GM19035 (cell line): ENCODE results near the gene NECTIN1.
"Not testable (repeated sequence)": the region's sequence is repeated elsewhere in the genome, so short reads cannot be mapped to it uniquely, and the experiment has no call there.

ENCODE experiments used
- ATAC-seq: cut with Tn5 transposase; IDR thresholded peaks from one replicate; pipeline ENCODE4 v1.9.1; 2021; ENCODE audit not compliant: unreplicated experiment

Gene NECTIN1

DNA sequence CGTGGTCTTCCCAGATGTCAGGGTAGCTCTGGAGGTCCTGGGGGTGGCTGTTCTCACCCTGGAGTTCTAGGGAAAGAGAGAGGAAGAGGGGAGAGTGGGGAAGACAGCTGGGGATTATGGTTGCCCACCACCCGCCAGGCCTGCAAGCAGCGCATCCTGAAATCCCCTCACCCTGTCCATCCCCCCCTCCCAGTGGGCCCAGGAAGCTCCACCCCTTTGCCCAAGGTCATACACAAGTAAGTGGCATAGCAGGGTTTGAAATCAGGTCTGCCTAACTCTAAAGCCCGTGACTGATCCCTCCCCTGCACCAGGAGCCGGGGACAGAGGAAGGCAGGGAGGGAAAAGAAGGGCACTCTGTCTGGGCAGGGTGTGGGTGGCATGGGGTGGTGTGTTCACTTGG lies 105.3 kb downstream of the NECTIN1 start:
- no peak for ATAC-seq

DNA sequence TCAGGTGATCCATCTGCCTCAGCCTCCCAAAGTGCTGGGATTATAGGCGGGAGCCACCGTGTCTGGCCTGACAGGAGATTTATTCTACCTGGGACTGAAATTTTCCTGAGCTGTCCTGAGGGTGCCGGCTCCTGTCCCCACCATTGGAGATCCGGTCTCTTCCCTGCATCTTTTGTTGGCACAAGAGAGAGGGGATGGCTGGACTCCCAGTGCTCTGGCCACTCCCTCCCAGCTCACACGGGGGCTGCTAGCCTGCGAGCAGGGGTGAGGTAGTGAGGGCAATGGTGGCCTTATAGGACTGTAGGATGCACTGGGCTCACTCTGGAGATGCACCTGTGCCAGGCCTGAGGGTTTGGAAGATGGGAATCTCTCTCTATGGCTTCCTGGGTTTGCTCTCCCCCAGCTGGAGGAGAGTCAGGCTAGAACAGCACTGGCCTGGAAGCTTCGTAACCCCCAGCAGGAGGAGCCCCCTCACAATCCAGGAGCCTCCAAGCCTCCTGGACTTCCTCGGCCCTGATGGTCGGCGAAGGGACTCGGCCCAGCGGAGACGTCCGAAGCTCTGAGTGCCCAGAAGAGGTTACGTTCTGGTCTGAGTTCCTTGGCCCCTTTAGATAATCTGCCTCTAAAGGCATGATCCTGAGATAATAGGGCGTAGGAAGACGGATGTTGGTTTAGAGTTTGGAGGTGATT lies 106.4 kb downstream of the NECTIN1 start:
- ATAC-seq: no peak

DNA sequence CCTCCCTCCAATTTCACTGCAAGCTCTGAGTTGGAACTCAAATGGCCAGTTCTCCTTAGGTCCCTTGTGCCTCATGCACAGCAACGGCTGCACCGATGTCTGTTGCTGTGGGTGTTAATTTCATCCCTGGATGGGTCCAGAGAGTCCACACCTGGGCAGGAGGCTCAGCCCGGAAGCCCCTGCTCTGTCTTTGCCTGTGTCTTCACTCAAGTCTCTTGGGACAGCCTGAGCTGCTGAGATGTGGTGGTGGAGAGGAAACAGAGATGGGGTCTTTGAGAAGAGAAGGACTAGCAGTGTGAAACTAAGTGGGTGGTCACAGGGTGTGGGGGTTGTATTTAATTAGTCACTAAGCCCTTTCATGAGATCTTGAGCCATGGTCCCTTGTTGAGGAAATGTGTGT lies 109.3 kb downstream of the NECTIN1 start:
- no peak for ATAC-seq

DNA sequence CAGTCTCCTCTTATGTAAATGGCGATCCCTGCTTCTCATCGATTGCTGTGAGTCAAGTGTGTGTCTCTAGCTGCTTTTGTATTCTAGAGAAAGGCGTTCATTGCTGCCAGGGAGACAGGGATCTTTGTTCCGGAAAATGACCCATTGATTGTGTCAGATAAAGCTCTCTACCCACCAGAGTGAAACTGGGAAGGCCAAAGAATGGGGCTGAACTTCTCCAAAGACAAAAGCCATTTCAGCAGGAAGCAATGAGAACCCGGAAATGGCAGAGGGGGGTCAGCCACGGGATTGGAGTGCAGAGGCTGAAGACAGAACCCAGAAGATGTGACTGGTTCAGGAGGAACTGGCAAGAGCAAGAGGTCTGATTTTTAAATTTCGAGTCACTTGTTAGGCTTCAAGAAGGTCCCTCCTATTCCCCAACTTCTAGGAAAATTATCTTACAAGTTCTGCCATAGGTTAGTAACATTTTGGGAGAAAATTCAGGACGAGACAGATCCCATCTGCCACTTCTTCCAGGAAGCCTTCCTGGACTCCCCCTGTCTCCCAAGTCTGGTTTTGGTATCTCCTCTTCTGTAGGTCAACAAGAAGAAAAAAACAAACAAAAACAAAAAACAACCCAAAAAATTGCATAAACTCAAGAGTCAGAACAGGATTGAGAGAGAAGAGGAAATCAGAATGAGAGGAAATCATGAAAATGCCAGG lies 110.6 kb downstream of the NECTIN1 start:
- ATAC-seq: no peak

DNA sequence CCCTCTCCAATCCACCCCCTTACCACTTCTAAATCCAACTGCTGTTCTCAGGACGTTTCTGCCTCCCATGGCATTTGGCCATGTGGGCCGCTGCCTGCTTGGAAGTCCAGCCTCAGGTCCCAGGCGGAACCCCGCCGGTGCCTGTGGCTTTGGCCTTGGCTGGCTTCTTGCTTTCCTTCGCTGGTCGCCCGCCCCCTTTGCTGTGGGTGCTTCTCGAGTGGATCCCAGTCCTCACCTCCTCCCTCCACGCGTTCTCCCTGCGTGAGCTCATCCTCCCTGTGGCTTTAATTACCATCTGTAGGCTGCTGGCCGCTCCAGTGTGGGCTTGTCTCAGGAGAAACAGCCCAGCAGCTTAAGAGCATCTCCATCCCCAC lies 111.7 kb downstream of the NECTIN1 start:
- no peak for ATAC-seq

DNA sequence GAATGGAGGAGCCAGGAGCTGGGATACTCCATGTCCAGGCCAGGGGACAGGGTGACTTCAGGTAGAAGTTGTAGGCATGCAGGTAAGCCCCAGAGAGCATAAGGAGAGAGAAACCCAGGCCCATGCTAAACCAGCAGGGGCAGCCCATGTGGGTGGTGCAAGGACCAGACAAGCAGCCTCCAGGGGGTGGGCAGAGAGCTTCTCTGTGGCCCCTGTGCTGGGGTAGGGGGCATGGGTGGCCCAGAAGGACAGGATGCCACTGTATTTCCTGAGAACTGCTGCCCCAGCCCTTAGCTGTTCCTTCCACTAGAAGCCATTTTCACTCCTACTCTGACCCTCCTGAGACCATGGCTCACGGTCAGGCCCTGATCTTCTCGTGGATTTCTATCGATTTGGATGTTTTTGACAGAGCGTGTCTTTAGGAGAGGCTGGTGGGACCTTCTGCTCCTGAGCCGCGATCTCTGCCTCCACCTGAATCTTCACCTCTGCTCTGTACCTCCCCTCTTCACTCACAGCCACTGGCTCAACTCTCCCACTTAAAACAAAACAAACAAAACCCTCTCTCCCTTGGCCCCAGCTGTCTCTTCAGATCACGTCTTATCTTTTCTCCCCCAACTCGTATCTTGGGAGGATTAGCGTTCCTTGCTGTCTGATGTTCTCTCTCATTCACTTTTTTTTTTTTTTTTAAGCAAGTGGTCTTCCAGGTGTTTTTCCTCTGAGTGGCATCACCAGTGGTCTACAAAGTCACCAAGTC lies 112.2 kb downstream of the NECTIN1 start:
- ATAC-seq: no peak

DNA sequence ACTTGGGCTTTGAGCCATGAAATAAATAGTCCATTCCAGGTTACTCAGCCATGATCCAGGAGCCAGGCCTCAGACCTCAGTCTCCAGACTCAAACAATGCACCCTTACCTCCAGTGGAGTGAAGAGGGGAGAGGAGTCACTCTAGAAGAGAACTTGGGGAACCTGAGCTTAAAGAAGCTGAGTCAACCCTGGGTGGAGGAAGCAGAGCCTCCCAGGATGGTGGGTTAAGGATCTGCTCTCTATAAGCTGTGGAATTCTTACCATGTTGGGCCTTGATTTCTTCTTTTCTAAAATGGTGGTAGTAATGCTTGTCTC lies 113.2 kb downstream of the NECTIN1 start:
- no peak for ATAC-seq

DNA sequence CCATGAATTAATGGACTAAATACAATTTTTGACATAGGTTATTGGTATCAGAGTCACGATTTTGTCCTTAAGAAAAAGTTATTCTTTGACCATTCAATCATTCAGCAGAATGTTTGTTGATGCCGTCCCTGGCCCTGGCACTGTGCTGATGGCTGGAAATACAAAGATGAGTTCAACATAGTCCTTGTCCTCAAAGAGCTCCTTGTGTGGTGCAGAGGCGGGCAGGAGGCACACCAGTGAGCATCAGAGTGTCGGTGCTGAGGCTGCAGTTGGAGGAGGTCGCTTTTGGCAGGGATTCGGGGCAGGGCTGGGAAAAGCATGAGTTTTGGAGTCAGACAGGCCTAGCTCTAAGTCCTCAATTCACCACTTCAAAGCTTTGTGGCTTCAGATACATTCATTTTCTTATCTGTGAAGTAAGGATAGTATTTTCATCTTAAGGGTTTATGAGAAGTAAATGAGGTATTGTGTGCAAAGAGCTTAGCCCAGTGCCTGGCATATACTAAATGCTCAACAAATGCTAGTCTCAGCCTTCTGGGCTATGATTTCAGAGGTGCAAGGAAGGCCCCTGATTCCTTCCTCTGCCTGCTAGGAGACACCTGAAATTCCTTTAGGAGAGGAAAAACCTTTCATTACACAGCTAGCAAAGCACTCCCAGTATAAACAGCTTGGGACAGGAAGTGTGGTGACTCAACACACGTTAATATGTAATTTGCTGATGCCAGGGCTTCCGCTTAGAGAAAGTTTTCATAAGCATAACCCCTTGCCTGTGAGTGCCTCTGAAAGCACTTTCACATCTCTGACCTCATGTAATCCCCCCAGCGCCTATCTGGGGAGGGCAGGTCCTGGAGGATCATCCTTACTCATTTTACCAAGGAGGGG lies 113.8 kb downstream of the NECTIN1 start:
- ATAC-seq: no peak

DNA sequence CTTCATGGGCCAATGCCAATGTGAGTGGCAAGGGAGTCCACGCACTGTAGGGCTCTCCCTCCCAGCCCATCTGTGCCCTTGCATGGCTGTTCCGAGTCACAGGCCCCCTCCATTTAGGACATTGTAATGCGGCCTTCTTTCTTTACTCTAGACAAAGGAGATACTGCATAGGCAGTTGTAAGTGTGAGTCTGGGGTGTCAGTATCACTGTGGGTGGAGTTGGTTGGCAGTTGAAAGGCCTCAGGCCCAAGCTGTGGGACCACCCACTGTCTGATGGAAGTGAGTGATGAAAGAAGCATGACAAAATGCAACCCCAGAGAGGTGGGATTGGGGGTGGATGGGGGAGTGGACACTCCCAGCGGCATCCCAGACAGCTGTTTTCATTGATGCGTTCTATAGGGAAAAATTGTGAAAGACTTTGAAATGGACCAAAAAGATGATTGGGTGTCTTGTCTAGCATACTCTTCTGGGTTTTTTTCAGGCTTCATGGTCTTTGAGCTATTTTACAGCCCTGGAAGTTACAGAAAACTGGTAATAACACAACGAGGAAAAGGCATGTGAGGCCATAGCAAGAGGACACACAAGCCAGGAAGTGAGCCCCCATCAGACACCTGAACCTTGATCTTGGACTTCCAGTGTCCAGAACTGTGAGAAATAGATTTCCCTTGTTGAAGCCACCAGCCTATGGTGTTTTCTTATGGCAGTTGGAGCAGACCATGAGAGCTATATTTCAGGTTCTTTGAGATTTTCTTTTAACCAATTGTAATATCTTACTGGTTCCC lies 114.6 kb downstream of the NECTIN1 start:
- no peak for ATAC-seq

DNA sequence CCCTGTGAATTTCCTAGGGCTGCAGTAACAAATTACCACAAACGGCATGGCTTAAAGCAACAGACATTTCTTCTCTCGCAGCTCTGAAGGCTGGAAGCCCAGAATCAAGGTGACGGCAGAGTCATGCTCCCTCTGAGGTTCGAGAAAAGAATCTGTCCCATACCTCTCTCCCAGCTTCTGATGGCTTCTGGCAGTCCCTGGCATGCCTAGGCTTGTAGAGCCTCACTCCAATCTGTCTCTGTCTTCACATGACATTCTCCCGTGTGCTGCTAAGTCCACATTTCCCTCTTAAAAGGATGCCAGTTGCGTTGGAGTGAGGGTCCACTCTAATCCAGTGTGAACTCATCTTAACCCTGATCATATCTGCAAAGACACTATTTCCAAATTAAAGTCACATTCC lies 116.2 kb downstream of the NECTIN1 start:
- ATAC-seq: no peak

DNA sequence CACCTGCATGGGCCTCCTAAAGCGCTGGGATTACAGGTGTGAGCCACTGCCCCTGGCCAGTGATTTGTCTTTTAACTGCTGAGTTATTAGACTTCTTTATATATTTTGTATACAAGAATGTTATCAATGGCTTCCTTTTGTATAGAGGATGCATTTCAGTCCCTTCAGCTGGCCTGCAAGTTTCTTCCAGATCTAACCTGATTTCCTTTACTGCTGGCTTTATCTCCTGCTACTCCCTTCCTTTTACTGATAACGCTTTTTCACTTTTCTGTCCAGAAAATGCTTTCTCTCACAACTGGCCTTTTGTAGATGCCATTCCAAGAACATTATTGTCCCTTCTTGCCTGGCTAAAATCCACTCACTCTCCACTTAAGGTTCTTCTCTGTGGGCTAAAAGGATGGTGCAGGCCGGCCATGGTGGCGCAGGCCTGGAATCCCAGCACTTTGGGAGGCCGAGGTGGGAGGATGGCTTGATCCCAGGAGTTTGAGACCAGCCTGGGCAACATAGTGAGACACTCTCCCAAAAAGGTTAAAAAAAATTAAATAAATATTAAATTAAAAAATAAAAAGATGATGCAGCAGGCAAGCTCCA lies 118.1 kb downstream of the NECTIN1 start:
- ATAC-seq: no peak

DNA sequence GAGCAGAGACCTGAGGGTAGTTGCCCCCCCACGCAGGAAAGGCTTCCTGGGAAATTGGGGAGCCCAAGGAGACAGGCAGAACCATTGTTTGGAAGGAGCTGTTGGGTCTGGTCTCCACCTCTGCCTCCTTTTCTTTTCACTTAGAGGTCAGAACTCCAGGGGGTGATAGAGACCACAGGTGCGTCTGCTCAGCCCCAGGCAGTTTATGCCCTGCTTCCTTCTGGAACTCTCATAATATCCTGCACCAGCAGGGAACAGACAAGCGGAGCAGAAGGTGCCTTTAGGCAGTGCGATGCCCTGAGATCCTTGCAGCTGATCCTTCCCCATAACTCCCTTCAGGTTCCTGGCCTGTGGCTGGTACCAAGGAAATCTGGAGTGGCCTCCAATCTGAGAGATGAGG lies 120.2 kb downstream of the NECTIN1 start:
- no peak for ATAC-seq

DNA sequence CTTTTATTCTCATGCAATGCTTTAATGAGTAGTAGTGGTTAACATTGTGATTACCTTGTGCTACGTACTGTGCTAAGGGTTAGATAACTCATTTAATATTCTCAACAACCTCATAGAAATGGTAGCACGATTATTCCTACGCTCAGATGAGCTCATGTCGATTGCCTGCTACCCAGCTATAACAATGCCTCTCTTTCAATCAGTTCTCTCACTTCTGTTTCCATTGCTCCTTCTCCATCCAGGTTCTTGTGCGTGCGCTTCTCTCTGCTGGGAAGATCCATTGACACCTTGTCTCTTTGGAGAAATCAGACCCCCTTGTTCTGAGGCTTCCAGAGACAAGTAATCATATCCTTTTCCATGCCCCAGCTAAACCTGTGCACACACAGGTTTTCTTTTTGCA lies 120.8 kb downstream of the NECTIN1 start:
- no peak for ATAC-seq

DNA sequence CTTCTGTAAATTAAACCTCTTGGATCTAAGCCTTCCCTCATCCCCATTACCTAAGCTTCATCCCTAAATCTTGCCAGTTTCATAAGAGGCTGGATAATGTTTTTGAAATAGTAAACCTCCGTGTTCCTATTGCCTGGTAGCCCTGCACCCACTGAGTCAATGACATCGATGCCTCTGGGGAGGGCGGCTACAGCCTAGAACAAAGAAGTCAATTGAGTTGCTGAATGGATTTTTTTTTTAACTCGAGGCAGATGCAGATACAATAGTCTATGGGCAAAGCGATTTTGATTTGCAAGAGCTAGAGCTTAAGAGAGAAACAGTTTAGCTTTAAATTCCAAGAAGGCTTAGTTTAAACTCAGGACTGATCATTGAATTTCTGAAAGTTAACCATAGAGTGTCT lies 121.3 kb downstream of the NECTIN1 start:
- no peak for ATAC-seq

DNA sequence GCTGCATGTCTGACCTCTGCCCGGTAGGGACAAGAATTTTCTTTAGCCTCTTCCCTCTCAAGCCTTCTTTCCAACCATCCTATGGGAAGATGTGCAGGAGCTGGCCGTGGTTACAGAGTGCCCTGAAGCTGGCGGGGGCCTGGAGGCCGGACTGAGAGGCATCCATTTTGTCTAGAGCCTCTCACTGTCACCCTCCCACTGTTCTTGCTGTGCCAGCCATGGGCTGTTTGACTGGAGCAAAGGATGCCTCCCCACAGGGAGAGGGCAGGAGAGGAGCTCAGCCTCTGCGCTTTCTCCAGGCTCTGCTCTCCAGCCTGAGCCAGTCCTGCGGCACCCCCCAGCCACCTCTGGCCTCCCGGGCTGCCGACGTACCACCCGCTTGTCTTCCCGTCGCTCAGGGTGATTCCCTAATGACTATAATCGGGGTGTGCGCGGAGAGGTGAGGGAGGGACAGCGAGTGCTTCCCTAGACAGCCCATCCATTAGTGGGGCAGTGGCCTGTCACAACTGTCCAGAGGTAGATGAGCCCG lies 123.8 kb downstream of the NECTIN1 start:
- no peak for ATAC-seq

DNA sequence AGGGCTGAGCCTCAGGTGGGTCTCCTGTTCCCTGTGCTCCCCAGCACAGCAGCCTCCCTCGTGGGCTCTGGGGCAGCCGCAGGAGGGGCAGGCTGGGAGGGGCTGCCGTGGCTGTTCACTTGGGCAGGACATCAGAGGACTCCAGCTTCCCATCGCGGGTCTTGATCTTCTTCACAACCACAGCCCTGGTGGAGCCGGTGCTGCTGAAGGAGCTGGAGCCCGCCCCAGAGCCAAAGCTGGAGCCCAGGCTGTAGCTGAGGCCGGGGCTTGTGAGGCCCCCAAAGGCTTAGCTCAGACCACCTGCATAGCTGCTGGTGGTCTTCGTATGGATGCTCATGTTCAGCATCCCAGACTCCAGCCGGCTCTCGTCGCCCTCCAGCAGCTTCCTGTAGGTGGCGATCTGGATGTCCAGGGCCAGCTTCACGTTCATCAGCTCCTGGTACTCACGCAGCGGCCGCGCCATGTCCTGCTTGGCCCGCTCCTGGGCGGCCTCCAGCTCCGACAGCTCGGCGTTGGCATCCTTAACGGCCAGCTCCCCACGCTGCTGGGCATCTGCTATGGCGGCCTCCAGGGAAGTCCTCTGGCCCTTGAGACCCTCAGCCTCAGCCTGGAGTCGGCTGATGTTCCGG lies 126.1 kb downstream of the NECTIN1 start:
- ATAC-seq: no peak

DNA sequence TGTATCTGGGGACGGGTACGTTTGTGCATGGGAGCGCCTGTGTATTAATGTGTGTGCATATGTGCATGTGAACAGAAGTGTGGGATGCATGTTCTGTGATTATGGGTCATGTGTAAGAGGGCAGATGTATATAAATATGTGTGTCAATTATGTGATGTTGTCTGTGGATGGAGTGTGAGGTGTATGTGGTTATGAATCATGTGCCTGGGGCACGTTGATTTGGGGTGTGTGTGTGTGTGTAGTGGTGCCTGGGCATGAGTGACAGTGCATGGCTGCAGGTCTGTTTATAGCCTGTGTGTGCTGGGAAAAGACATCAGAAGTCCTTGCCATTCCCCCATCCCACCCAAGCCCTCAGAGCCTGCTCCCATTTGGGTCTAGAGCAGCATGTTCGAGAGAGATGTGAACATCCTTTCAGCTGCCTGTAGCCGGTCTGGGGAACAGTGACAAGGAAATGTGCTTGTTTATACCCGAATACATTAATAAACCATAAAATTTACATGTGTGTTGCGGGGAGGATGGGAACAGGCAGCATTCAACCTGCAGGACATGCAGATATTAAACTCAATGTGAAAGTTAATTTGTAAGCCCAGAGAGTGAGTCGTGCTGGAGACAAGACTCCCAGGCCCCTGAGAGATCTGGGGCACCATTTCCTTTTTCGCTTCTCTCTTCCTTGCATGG lies 129.0 kb downstream of the NECTIN1 start:
- no peak for ATAC-seq

DNA sequence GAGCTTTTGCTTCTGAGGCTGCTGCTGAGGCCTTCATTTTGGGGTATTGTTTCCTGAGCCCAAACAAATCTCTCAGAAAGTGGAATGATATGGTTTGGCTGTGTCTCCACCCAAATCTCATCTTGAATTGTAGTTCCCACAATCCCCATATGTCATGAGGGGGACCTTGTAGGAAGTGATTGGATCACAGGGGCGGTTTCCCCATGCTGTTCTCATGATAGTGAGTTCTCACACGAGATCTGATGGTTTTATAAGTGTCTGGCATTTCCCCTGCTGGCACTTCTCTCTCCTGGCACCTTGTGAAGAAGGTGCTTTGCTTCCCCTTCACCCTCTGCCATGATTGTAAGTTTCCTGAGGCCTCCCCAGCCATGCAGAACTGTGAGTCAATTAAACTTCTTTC lies 133.1 kb downstream of the NECTIN1 start:
- not testable (repeated sequence) for ATAC-seq

DNA sequence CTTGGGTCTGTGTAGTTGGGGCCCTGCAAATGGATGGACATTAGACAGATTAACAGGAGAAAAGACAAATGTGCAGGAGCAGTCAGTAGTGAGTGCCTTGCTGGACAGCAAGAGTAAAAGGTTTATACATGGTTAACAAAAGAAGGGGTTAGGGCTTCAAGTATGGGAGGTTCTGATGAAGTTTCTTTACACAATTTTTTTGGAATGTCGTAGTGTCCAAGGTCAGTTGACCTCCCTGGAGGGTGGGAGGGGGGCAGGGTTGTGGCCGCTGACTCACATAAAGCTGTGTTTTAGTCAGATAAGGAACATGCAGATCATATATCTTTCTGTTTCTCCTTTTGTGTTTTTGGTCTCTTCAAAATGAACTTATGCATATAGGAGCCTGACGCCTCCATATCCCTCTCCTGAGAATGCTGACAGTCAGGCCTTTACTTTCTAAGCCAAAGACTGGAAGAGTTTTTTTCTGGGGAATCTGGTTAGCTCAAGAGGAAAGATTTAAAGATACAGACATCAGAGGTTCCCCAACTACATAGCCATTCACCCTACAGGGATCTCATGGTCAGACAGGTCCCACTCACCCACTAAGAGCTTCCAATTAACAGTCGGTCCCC lies 134.3 kb downstream of the NECTIN1 start:
- no peak for ATAC-seq
